Panc1 (cell line): ENCODE results near the gene EVC.

Experiments used
- CTCF ChIP-seq: fragments of 450-650 bp; IDR thresholded peaks from 2 replicates; pipeline ENCODE4 v1.5.1; 2017; ENCODE audit warnings: mild to moderate bottlenecking
- POLR2AphosphoS5 ChIP-seq: IDR thresholded peaks from 2 replicates; pipeline ENCODE4 v1.6.1; 2012; ENCODE audit warnings: mild to moderate bottlenecking, low read depth, low read length, moderate library complexity
- REST ChIP-seq, 2 experiments: IDR thresholded peaks; 2 replicates each; pipeline ENCODE4 v1.6.1; 2011 to 2012; ENCODE audit warnings: low read depth in 2 of 2, control low read depth in 1 of 2, low read length in 1 of 2, mild to moderate bottlenecking in 1 of 2, moderate library complexity in 1 of 2; ENCODE audit not compliant: insufficient read depth in 1 of 2

DNA sequence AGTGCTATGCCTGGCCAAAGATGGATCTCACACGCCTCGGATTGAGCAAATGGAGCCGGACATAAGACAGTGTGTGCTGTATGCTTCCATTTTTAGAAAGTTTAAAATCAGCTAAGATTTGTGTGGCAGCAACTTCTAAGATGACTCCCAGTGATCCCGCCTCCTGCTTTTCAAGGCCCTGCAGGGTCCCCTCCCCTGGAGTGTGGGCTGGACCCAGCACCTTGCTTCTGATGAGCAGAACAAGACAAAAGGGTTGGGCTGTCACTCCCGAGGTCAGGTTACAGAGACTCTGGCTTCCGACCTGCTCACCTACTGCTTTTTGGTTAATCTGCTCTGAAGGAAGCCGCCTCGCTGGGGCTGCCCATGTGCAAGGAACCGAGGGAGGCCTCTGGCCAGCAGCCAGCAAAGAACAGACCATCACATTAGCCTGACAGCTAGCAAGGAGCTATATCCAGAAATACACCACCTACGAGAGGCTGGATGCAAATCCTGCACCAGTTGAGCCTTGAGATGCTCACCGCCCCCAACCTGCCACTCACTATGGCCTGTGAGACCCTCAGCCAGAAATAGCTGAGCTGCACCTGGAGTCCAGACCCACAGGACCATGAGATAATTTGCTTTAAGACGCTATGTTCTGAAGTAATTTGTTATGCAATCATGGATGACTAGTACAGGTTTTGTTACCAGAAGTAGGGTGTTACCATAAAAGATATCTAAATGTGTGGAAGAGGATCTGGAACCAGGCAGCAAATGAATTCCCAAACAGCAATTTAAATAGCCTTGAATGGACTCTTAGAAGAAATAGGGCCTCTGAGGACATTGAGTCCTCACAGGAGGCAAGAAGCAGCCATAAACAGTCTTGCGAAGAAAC is 134.3 kb downstream of the EVC start:
- TF ChIP-seq CTCF (no peak), POLR2AphosphoS5 (no peak), REST (IDR thresholded peaks at IDR 0.05; ENCODE audit: insufficient read depth in 1 of 2, low read depth in 2 of 2, low read length in 1 of 2) (no peak)
